ENCODE measurements around the gene ELAVL1. TPM values are rescaled to one million over a fixed set of nuclear protein-coding genes. Genes with fewer than 3 reads are reported as not detected.
A peak's percentile ranks its signal among the peaks of the same experiment; 100 is the strongest.

Gene ELAVL1
- total and polyA plus RNA-seq, 2 donors from 2014 or later: 34.6 to 64.7 TPM

DNA sequence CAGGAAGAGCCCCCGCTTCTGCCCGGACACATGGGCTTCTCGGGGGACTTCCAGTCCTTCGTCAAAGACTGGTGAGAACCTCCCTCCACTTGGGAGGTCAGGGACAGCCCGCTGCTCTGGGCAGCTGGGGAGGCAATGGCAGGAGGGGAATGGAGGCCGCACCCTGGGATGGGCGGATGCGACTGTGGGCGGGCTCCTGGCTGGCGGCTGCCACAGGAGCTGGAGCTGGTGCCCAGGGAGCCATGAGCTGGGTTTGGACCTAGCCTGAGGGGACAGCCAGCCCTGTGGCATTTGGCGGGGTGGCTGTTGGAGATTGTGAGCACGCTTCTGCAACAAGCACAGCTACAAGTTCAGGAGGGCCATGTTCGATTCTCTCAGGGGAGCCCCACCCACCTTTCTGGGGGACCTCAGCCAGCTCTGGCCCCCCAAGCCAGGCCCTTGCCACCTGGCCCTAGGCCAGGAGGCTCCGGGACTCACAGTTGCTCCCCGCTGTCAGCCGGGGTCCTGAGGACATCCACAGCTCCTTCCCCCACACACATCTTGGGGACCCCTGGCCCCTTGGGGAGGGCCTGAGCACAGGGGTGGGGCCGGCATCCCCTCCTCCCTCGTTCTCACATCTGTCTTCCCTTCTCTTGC is 93.8 kb downstream of the ELAVL1 start:
- no peak for FAIRE-seq
- Histone ChIP-seq H3K27ac (ENCODE audit: low read depth in 2 of 2, low read length in 2 of 2) (no peak overlapping the region), H3K4me1 (ENCODE audit: control insufficient read depth in 2 of 3, insufficient read depth in 2 of 3, low read depth in 1 of 3, low read length in 3 of 3) (peaks cover 0 to 5% (median 0%) of the 10 kb centered on the region in 3 donors), H3K9me3 (ENCODE audit: control insufficient read depth in 2 of 3, insufficient read depth in 1 of 3, low read length in 3 of 3) (no peaks in the 10 kb centered on the region), H3K4me3 (ENCODE audit: low read length in 3 of 3) (no peak overlapping the region), H3K36me3 (ENCODE audit: control insufficient read depth in 2 of 3, insufficient read depth in 3 of 3, low read length in 3 of 3) (peaks cover 0 to 10% (median 2%) of the 10 kb centered on the region in 3 donors), H3K27me3 (ENCODE audit: control insufficient read depth, insufficient read depth, low read length) (peaks cover 7% of the 10 kb centered on the region), H3K9ac (ENCODE audit: low read length in 3 of 3) (no peak overlapping the region)
- intact Hi-C loops (cut with DNase I): no loop called here
- no peak for DNase-seq
- TF ChIP-seq, protein P1, sequence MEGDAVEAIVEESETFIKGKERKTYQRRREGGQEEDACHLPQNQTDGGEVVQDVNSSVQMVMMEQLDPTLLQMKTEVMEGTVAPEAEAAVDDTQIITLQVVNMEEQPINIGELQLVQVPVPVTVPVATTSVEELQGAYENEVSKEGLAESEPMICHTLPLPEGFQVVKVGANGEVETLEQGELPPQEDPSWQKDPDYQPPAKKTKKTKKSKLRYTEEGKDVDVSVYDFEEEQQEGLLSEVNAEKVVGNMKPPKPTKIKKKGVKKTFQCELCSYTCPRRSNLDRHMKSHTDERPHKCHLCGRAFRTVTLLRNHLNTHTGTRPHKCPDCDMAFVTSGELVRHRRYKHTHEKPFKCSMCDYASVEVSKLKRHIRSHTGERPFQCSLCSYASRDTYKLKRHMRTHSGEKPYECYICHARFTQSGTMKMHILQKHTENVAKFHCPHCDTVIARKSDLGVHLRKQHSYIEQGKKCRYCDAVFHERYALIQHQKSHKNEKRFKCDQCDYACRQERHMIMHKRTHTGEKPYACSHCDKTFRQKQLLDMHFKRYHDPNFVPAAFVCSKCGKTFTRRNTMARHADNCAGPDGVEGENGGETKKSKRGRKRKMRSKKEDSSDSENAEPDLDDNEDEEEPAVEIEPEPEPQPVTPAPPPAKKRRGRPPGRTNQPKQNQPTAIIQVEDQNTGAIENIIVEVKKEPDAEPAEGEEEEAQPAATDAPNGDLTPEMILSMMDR (IDR thresholded peaks at IDR 0.05; ENCODE audit: borderline replicate concordance, extremely low read depth, insufficient read depth): no peak

DNA sequence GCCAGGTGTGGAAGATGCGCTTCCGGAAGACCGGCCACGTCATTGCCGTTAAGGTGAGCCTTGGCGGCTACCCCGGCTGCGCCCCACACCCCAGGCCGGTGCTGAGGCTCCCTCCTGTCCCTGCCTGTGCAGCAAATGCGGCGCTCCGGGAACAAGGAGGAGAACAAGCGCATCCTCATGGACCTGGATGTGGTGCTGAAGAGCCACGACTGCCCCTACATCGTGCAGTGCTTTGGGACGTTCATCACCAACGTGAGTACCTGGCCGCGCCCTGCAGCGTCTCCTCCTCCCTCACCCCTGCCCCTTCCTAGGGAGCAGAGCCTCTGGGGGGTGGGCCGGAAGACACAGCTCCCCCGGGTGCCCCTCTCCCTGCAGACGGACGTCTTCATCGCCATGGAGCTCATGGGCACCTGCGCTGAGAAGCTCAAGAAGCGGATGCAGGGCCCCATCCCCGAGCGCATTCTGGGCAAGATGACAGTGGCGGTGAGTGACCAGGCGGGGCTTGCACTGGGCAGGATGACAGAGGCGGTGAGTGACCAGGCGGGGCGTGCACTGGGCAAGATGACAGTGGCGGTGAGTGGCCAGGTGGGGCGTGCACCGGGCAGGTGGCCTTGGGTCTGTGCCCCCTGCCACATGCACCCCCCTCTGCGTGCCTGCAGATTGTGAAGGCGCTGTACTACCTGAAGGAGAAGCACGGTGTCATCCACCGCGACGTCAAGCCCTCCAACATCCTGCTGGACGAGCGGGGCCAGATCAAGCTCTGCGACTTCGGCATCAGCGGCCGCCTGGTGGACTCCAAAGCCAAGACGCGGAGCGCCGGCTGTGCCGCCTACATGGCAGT is 94.9 kb downstream of the ELAVL1 start:
- intact Hi-C loops (cut with DNase I): no loop called here
- no peak overlapping the region for H3K9ac ChIP-seq (ENCODE audit: low read length in 3 of 3)
- peaks cover 0 to 10% (median 2%) of the 10 kb centered on the region in 3 donors for H3K36me3 ChIP-seq (ENCODE audit: control insufficient read depth in 2 of 3, insufficient read depth in 3 of 3, low read length in 3 of 3)
- H3K9me3 ChIP-seq (ENCODE audit: control insufficient read depth in 2 of 3, insufficient read depth in 1 of 3, low read length in 3 of 3): no peaks in the 10 kb centered on the region
- DNase-seq (no peak), FAIRE-seq (no peak)
- no peak overlapping the region for H3K4me3 ChIP-seq (ENCODE audit: low read length in 3 of 3)
- H3K27me3 ChIP-seq (ENCODE audit: control insufficient read depth, insufficient read depth, low read length): peaks cover 3% of the 10 kb centered on the region
- H3K4me1 ChIP-seq (ENCODE audit: control insufficient read depth in 2 of 3, insufficient read depth in 2 of 3, low read depth in 1 of 3, low read length in 3 of 3): peaks cover 0 to 5% (median 0%) of the 10 kb centered on the region in 3 donors
- no peak overlapping the region for H3K27ac ChIP-seq (ENCODE audit: low read depth in 2 of 2, low read length in 2 of 2)
- TF ChIP-seq, protein P1 (IDR thresholded peaks at IDR 0.05; ENCODE audit: borderline replicate concordance, extremely low read depth, insufficient read depth): no peak

DNA sequence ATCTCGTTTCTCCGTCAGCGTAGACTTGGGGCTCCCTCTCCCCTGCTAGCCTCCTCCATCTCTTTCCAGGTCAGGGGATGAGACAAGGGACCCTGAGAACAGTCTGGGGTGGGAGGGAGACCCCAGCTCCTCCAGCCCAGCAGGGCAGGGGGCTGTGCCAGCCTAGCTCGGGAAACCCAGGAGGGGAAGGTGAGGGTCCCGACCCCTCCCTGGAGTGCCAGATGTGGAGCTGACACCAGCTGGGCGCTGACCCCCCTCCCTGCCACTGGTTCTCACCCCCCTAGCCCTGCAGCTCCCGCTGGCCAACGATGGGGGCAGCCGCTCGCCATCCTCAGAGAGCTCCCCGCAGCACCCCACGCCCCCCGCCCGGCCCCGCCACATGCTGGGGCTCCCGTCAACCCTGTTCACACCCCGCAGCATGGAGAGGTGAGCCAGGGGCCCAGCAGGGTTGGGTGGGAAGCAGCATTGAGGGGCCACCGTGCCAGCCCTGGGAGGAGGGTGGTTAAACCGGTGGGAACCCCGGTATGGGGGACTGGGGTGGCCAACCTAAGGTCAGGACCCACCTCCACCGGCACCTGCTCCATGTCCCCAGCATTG is 95.9 kb downstream of the ELAVL1 start:
- TF ChIP-seq, protein P1 (IDR thresholded peaks at IDR 0.05; ENCODE audit: borderline replicate concordance, extremely low read depth, insufficient read depth): no peak
- DNase-seq: peak in 1 of 5 donors; percentile 74

More for the DNA sequence above, 95.9 kb downstream of the ELAVL1 start:
- no peaks in the 10 kb centered on the region for H3K9me3 ChIP-seq (ENCODE audit: control insufficient read depth in 2 of 3, insufficient read depth in 1 of 3, low read length in 3 of 3)
- H3K9ac ChIP-seq (ENCODE audit: low read length in 3 of 3): no peak overlapping the region
- FAIRE-seq: no peak
- peaks cover 0 to 14% (median 8%) of the 10 kb centered on the region in 3 donors for H3K4me1 ChIP-seq (ENCODE audit: control insufficient read depth in 2 of 3, insufficient read depth in 2 of 3, low read depth in 1 of 3, low read length in 3 of 3)
- intact Hi-C loops (cut with DNase I): no loop called here
- H3K27ac ChIP-seq (ENCODE audit: low read depth in 2 of 2, low read length in 2 of 2): no peak overlapping the region
- H3K27me3 ChIP-seq (ENCODE audit: control insufficient read depth, insufficient read depth, low read length): no peaks in the 10 kb centered on the region
- H3K4me3 ChIP-seq (ENCODE audit: low read length in 3 of 3): no peak overlapping the region
- peaks cover 0 to 10% (median 2%) of the 10 kb centered on the region in 3 donors for H3K36me3 ChIP-seq (ENCODE audit: control insufficient read depth in 2 of 3, insufficient read depth in 3 of 3, low read length in 3 of 3)

Measured in kidney (tissue), 14 donors.